Stimulated activated CD4-positive, alpha-beta T cell treated with anti-CD3 and anti-CD28 coated beads, Interleukin-12 subunit alpha, Interleukin-12 subunit beta, amount 100 ng/mL, for 48 hours (primary cell): Measurements from ENCODE around the gene HGFAC.

ENCODE experiments used
- DNase-seq, 3 donors: peaks; one replicate each; pipeline ENCODE4 v3.0.0-alpha.2; 2020; ENCODE audit warnings: low read depth in 2 of 3, low spot score in 1 of 3

HGFAC gene

DNA sequence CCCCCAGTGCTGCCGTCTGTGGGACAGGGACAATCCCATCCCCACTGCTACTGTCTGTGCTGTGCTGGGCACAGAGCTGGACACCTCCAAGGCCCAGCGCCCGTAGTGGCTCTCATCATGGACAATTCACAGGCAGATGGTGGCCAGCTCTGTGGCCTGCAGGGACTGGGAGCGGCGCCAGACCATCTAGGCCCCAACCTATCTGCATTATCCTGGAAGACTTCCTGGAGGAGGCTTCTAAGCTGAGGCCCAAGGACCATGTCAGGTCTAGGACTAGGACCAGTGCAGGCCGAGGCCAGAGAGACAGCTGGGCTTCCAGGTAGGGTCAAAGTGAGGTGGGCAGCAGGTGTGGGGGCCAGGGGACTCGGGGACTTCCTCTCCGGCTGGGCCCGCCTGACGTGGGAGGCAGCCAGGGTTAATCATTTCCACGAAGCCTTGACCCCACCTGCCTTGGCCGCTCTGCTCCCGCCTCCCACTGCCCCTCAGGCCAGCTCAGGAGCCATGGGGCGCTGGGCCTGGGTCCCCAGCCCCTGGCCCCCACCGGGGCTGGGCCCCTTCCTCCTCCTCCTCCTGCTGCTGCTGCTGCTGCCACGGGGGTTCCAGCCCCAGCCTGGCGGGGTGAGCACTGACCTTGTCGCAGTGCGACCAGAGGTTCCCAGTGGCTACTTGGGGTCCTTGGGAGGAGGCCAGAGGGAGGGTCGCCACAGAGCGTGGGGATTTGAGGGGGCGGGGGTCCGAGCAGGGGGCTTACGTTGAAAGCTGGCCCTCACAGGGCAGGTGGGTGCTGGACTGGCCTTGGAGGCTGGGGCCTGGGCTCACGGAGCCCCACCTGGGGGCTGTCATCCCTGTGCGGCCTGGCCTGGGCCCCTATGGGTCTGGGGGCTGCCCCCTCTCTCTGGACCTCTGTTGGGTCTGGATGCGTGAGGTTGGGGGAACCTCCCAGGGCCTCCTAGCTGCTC lies at the start of gene HGFAC:
HGFAC (plus strand) TSS at position 468 of the 959 bp plus-strand sequence; CDS start at position 502, 34 bp downstream.
- no peak for DNase-seq

- no peak for DNase-seq
These were observed 49.4 kb upstream of the HGFAC start for GRCh38 chr4:3392321-3392720.

- DNase-seq, result no peak
These were observed 48.6 kb upstream of the HGFAC start for GRCh38 chr4:3393171-3393570.

DNA sequence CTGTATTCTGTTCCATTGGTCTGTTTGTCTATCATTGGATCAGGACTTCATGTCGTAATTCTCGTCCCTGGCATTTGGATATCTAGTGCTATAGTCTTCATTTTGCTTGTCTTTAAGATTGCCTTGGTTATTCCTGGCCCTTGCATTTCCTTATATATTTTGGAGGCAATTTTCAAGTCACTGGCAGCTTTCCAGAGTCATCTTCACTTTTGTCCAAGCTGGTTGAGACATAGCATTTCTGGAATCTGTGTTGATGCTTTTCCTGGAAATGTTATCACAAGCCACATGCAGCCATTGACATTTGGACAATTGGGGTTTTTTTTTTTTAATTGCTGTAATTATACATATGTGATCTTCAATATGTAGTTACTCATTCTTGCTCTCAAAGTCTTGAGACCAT lies 45.2 kb upstream of the HGFAC start:
- no peak for DNase-seq

DNA sequence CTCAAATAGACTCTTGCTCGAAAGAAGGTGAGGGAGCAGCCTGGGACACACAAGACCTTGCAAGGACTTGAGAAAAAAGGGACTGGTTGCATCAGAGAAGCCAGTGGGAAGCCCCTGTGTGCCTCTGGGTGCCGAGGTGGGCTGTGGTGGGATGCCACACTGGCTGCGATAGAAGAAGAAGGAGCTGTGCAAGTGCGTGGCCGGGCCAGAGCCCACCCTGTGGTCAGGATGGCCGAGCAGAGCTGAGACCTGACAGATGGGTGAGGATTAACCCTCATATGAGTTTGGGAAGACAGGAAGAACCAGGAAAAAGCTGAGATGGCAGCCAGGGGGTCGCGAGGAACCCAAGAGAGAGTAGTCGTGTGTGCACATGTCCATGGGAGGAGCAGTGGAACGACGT lies 44.6 kb upstream of the HGFAC start:
- no peak for DNase-seq

GRCh38 chr4:3399277-3400194 lies 42.2 kb upstream of the HGFAC start:
- no peak for DNase-seq

DNA sequence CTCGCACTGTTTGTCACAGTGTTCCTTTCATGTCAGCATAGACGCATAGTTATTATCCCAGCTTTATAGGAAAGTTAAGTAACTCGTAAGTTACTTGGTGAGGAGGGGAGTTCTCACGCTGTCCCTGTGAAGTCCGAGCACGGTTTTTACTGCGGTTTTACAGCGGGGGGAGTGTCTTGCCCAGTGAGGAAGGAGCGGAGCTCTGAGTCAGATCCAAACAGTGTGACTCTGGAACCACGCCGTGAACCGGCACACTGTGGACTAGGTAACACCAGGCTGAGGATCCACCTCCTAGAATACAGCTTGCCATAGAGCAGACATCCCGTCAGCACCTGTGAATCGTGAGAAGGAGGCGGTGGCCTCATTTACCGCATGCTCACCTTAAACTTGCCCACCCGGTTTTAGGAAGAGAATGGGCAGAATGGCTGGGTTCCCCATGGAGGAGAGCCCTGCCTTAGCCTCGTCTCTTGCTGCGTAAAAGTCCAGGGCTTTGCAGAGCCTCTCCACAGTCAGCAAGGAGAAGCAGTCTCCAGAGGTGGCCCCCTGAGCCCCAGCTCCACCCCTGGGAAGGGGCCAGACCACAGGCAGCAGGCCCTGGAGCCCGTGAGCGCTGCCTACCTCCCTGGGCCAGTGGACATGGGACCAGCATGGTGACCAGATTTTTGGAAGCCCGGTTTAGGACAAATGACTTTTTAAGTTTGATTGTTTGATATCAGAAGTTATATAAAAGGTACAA lies 40.2 kb upstream of the HGFAC start:
- no peak for DNase-seq

- DNase-seq, result no peak
These were observed 39.0 kb upstream of the HGFAC start for GRCh38 chr4:3402491-3403347.

DNA sequence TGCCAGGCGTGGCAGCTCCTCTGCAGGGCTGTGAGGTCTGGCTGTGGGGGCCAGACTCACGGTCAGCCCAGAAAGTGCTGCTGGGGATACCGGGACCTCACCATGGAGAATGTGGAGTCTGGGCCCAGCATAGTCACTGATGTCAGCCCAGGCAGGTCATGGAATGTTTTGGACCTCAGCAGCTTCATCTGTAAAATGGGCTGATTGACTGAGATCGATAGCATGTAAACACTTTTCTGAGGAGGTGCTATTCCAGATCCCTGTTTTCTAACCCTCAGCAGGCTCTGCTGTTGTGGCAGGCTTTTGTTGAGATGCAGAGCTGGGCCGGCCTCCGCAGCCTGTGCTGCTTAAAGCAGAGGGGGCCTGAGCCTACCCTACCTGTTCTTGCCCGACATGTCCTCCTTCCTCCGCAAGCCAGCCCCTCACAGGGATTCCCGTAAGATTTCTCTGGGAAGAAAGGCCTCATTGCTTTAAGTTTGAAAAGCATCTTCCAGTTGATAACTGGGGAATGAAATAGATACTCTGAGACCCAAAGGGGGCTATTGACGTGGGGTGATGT lies 38.3 kb upstream of the HGFAC start:
- DNase-seq, result no peak

DNA sequence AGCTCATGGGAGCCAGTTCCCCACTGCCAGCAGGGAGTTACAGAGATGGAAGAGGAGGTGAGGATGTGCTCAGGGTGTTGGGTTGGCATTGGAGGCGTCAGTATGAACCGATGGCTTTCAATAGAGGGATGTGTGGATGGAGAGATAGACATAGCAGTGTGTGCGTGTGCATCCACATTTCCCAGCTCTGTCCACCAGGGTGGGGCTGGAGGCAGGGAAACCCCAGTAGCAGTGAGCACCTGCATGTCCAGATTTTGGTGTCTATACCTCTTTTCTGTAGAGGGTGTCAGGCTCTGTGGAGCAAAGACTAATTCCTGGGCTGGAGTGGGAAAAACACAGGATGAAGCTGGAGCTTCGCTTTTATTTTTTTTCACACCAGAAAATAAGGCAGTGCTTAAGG lies 37.2 kb upstream of the HGFAC start:
- DNase-seq, result no peak

DNA sequence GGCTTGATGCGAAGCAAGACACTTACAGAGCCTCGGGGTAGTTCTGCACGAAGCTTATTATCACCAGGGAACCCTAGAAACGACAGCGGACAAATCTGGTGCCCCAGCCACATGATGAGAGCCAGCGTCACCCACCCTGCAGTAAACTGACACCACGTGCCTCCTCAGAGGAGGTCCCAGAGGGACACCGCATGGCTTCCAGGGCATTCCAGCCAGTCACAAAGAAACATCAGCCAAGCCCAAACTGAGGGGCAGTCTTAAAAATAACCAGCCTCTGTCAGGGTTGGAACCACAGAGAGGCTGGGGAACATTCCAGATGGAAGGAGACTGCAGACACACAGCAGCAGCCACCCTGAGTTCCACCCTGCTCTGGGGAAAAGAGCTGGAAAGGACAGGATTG lies 36.6 kb upstream of the HGFAC start:
- DNase-seq, result no peak

- no peak for DNase-seq
These were observed 35.7 kb upstream of the HGFAC start for GRCh38 chr4:3406021-3406420.

GRCh38 chr4:3406431-3406830 lies 35.3 kb upstream of the HGFAC start:
- no peak for DNase-seq

GRCh38 chr4:3407171-3407771 lies 34.5 kb upstream of the HGFAC start:
- no peak for DNase-seq

DNA sequence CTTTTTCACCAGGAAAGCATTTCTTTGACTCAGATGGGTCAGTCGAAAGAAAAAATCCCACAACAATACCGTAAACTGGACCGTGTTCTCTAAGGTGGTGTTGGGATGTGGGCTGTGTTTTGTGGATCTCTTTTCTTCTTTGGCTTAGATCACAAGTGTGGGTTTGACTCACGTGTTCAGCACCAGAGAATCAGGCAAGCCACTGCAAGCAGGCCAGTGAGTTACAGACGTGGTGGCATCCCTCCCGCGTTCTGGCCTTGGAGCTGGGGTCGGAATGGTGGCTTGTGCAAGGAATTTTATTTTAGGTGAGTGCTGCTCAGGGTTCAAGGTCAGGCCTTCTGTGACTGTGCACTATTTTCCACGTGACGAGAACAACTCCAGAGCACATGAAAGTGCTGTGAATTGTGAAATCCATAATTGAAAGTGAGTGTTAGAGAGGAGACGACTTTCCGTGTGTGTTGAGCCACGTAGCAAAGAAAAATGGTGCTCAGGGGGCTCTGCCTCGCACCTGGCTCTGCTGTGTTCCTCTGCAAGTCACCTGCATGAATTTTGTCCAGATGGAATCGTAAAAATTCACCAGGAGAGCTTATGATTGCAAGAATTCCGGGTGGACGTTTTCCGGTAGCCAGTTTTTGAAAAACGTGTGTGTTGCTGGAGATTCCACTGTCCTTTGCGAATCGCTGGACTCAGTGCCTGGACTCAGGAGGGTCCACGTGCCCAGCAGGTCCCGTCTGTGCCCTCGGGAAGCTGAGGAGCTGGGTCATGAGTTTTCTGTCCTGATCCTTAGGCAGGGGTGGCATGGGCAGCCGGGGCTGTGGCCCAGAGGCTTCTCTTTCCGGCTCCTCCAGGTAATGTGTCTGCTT lies 33.6 kb upstream of the HGFAC start:
- no peak for DNase-seq

GRCh38 chr4:3408793-3409330 lies 32.9 kb upstream of the HGFAC start:
- DNase-seq, result no peak

- DNase-seq, result no peak
These were observed 32.1 kb upstream of the HGFAC start for GRCh38 chr4:3409571-3410091.
